ENCODE results near the gene ECD.

Gene ECD

DNA sequence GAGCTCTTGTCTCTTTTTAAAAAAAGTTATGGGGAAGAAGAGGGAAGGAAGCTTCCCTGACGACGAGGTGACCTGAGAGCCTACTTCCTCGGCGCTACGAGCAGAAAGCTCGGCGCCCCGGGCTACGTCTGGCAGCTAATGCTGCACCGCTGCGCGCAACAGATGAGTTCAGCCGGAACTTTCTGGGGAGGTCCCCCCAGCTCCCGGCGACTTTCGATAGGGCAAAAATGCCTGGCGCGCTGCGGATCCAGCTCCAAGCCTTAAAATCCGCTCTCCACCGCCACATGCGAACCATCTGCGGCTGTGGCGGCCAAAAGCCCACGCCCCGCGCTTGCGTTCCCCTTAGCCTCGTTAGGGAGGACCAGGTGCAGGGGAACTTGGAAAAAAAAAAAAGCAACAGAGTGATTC is 71.8 kb downstream of the ECD start:
- DNase-seq = no peak

DNA sequence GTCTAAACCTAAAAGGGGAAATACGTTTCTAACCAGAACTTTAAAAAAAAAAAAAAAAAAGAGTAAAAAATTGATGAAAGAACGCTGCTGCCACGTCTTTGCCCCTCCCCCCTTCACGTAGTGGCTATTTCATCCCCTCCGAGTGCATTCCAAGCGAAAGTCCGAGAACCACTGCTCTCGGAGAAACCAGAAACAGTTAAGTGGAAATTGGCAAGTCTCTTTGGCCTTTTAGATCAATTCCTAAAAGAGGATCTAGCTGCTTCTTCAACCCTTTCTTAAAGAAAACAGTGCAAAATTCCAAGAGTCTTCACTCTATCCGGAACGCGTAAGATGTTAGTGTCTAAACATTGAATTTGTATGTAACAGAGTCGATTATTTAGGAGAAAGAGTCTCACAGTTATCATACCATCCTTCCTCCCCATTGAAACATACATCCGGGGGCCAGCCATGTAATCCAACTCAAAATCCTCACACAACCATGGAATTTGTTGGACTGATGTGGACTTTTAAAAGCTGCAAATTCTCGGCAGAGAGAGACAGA is 72.3 kb downstream of the ECD start:
- DNase-seq = no peak

DNA sequence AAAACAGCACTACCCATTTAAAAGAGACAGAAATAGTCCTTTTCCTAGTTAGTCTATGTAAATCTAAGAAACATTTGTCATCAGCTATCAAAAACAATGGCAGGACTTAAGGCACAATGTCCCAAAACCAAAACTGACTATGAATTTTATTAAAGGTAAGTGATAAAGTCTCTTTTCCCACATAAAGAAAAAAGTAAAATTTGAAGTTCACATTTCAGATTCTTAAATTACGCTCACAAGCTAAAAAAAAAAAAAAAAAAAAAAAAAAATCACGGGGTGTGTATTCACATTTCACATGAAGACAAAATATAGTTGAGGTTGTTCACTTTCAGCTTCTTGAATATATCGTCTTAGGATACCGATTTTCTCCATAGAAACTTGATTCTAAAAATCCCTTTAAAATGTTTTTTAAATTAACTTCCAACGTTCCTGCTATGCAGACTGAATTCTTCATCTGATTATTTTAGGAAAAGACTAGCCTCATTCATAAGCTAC is 72.8 kb downstream of the ECD start:
- no peak for DNase-seq

DNA sequence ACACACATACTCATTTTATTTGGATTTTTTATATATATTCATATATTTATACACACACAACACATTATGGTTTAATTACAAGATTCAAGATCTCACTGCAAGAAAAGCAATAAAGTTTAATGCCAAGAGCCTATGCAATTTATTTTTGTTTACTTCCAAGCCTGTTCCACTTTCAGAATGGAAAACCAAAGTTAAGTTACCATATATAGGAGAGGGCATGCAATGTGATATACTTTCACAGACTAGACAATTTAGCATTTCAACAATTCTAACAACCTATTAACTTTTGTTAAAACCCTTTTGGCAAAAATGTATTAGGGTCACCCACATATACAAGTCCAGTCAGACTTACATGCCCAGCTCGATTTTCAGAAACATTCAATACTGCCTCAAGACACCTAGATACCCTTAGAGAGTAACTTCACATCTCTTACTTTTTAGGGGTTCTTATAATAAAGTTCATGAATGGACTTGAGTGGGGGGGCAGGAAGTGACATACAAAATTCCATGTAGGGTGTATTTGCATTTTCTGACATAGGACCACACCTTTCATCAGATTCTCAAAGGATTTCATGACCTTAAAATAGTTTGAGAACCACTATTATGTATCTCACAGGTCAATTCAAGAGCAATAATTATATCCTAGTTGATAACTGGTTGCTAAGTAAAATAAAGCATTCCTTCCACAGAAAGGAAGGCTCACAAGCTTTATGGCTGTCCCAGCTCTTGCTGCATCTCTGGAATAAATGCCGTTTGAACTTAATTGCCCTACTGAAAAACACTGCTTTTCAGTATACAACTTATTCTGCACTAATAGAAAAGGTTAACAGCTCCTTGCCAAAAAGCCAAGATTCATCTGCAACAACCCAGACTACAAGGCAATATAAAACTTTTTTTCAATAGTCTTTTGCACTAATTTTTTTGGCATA is 73.6 kb downstream of the ECD start:
- DNase-seq = no peak

DNA sequence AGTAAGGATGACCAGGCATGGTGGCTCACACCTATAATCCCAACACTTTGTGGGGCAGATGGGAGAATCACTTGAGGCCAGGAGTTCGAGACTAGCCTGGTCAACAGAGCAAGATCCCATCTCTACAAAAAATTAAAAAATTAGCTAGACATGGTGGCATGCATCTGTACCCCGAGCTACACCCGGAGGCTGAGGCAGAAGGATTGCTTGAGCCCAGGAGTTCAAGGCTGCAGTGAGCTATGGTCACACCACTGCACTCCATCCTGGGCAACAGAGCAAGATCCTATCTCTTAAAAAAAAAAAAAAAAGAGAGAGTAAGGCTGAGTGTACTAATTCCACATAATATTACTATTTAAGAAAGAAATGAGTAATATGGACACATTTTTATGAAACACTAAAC is 75.0 kb downstream of the ECD start:
- DNase-seq = no peak

DNA sequence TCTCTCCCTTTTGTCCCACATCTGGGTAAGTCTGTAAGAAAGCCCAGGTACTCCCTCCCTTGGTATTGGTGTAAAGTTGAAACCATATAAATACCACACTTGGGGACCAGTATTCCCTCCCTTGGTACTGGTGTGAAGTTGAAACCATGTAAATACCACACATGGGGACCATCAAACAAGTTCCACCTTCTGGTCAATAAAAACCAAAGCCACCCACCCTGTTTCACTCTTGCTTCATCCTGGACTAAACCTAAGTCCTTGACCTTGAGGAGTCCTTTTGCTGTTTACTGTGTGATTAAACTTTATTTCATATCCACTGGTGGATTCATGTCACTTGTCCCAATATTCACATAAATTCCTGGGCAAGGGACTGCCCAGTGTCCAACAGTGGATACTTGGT is 79.5 kb downstream of the ECD start:
- DNase-seq = no peak

DNA sequence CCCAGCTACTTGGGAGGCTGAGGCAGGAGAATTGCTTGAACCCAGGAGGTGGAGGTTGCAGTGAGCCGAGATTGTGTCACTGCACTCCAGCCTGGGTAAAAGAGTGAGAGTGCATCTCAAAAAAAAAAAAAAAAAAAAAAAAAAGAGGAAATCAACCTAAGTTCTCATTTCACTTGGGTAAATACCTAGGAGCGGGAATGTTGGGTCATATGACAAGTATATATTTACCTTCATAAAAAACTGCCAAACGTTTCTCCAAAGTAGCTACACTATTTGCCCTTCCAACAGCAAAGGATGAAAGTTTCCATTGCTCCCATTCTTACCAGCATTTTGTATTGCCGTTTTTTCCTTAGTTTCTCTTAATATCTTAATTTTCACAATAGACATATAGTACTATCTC is 81.0 kb downstream of the ECD start:
- no peak for DNase-seq

DNA sequence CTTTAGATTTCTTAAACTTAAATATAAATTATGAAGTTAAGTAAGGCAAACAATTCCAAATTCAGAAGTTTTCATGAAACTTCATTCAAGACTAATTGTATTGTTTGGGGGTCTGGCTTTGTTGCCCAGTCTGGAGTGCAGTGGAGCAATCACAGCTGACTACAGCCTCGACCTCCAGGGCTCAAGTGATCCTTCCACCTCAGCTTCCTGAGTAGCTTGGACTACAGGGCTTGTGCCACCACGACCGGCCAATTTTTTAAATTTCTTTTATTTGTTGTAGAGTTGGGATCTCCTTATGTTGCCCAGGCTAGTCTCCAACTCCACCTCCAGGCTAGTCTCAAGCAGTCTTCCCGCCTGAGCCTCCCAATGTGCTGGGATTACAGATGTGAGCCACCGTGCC is 83.6 kb downstream of the ECD start:
- DNase-seq = no peak
